Ureter (tissue), 1 donor: ENCODE results near the gene KRTAP1-4. TPM values are rescaled to one million over a fixed set of nuclear protein-coding genes. Genes with fewer than 3 reads are reported as not detected.
"Not testable (repeated sequence)": the region's sequence is repeated elsewhere in the genome, so short reads cannot be mapped to it uniquely, and the experiment has no call there.

Source experiments
- DNase-seq: peaks from one replicate; pipeline ENCODE4 v3.0.0-alpha.2; 2020; ENCODE audit warnings: low spot score
- total RNA-seq: library from RNA; stranded (reverse); gene quantifications from one replicate; pipeline ENCODE4 v1.2.4, GENCODE V29; 2023
- donor health status: DM: yes; HTN: yes; CAD: no.

Gene KRTAP1-4
- total RNA-seq, 1 donor from 2014 or later, result not detected

DNA sequence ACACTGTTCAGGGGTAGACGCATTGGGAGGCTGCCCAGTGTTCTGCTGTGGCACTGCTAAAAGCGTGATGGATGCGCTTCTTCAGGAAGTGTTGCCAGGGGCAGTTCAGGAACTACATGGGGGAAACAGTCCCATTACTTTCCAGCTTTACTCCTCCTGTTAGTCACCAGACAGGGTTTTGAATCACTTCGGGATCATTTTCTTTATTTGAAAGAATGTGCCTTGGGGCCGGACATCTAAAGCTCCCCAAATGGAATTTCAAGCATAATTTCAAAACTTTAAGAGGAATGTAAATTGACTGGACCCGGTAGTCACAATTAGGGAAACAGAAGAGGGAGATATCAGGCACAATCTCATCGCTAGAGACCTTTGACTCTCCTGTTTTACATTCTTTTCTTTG is 18.4 kb upstream of the KRTAP1-4 start:
- no peak for DNase-seq

- DNase-seq, result not testable (repeated sequence)
Measured at GRCh38 chr17:41046735-41047465, 16.9 kb upstream of the KRTAP1-4 start, which contains the start of gene KRTAP2-1. Gene KRTAP2-1 (minus strand): TSS chr17:41047316. CDS start chr17:41047267, 49 bp downstream.

GRCh38 chr17:41042953-41043352 is 13.0 kb upstream of the KRTAP1-4 start:
- DNase-seq, result no peak

GRCh38 chr17:41040783-41041571 is 11.0 kb upstream of the KRTAP1-4 start, which contains the start of gene KRTAP1-1:
Gene KRTAP1-1 (minus strand): TSS chr17:41041450. CDS start chr17:41041397, 53 bp downstream.
- DNase-seq, result peak; percentile 46

- DNase-seq, result no peak
Measured at GRCh38 chr17:41037853-41038350, 7.9 kb upstream of the KRTAP1-4 start.

GRCh38 chr17:41034346-41034935 is 4.4 kb upstream of the KRTAP1-4 start, which contains the start of gene KRTAP1-3:
Gene KRTAP1-3 (minus strand): TSS chr17:41034874. CDS start chr17:41034821, 53 bp downstream.
- DNase-seq, result not testable (repeated sequence)

- DNase-seq, result no peak
Measured at GRCh38 chr17:41026715-41027471, 3.1 kb downstream of the KRTAP1-4 start, which contains the start of gene KRTAP1-5. Gene KRTAP1-5 (minus strand): TSS chr17:41027208. CDS start chr17:41027155, 53 bp downstream.

- DNase-seq, result no peak
Measured at GRCh38 chr17:41024697-41025096, 5.3 kb downstream of the KRTAP1-4 start.

GRCh38 chr17:41020336-41020735 is 9.7 kb downstream of the KRTAP1-4 start:
- DNase-seq, result no peak

GRCh38 chr17:41019415-41019814 is 10.6 kb downstream of the KRTAP1-4 start:
- no peak for DNase-seq

GRCh38 chr17:41018541-41018940 is 11.5 kb downstream of the KRTAP1-4 start:
- DNase-seq, result no peak

DNA sequence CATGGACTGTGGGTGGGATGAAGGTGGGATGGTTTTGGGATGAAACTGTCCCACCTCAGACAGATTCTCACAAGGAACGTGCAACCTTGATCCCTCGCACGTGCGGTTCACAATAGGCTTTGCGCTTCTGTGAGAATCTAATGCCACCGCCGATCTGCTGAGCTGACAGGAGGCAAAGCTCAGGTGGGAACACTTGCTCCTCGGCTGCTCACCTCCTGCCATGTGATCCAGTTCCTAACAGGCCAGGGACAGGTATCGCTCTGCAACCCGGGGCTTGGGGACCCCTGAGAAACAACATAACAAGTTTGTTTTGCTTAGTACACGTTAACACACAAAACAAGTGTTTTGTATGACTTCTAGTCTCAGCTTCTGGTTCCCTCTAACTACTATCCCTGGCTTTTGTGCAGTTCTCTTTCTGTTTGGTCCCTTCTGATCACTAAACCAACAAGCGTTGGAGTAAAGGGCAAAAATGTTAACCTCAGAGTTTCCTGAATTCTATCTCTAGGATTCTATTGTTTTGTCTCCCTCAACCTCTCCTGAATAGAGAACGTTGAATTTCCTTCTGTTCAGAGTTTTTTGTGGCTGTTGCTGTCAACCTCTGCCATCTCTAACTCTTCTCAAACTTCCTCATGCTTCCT is 13.3 kb downstream of the KRTAP1-4 start:
- no peak for DNase-seq

DNA sequence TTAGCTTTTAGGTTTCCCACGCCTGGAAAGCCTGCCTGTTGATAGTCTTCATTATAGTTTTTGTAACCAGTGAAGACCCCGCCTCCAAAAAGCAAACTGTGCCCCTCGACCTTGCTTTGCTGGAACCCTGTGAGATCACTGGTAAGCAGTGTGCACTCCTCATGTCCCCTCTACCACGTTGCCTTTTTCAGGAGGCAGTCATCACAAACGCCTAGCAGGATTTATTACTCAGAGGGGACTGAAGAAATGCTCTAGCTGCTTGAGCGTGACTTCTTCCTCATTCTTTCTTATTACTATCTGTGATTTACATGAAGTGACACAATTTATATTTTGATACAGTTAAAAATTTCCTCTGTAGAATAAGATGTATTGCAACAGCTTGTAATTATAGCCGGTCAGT is 14.5 kb downstream of the KRTAP1-4 start:
- no peak for DNase-seq

DNA sequence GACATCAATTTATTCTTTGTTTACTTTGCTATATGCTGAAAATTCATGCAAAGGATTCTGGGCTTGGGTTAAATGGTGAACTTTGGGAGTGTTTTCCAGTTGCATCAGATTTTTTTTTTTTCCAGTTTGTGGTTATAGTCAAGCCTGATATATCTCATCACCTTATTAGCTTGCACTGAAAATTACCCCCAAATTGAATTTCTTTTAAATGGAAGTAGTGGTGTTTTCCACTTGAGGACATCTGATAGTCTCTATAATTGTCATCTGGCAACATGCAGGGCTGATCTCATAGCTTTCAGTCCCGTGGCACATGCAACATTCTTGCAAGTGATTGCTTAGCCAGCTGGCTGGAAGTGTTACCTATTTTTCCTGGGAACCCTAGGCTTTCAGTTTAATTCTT is 16.4 kb downstream of the KRTAP1-4 start:
- DNase-seq, result no peak

- no peak for DNase-seq
Measured at GRCh38 chr17:41013181-41013580, 16.8 kb downstream of the KRTAP1-4 start.

- no peak for DNase-seq
Measured at GRCh38 chr17:41012326-41013120, 17.5 kb downstream of the KRTAP1-4 start.

GRCh38 chr17:41010441-41010840 is 19.6 kb downstream of the KRTAP1-4 start:
- no peak for DNase-seq

GRCh38 chr17:41009936-41010335 is 20.1 kb downstream of the KRTAP1-4 start:
- DNase-seq, result no peak

DNA sequence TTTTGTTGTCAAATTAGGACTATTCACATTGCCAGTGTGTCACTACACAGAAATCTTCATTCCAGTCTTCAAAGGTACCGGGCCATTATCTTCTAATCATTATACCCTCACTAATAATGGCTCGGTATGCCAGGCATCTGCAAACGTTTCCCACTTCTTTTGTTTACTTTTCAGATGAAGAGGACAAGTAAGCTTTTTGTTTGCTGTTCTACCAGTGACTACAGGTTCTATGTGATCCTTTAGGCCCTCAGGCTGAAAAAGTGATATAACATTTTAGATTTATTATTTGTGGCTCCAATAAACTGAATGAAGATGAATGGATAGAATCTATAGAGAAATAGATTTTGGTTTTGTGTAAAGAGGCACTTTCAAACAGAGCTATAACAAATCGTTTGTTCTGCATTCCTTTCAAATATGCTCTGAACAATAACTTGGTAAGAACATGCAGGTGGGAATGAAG is 20.7 kb downstream of the KRTAP1-4 start:
- no peak for DNase-seq

DNA sequence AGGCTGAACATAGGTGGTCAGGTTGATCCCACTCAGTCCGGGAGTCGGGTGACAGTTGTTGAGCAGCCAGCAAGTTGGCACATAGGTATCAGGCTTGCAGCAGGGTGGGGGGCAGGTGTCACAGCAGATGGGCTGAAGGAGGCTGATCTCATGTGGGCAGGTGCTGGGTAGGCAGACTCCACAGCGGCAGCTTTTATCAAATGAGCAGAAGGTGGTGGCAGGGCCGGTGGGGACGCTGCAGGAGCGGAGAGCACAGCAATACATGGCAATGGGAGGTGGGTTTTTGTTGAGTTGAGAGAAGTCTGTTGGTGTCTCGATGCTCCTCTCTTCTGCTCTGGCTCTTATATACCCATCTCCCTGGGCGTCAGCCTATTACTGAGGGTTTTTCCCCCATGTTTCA is 21.2 kb downstream of the KRTAP1-4 start, which contains the start of gene KRTAP3-1:
Gene KRTAP3-1, minus strand, starts transcription at position 318 of the 400 bp plus-strand sequence. Its CDS starts 54 bp downstream, at position 264.
- DNase-seq, result no peak
